Right lung (tissue), 10 donors: Measurements from ENCODE around the gene RTN4R. TPM values are rescaled to one million over a fixed set of nuclear protein-coding genes. Genes with fewer than 3 reads are reported as not detected.
"Not testable (repeated sequence)": the region's sequence is repeated elsewhere in the genome, so short reads cannot be mapped to it uniquely, and the experiment has no call there.

Source experiments
- DNase-seq, 2 donors: peaks; one replicate each; pipeline ENCODE4 v3.0.0-alpha.2; 2013
- long read RNA-seq, 8 donors: transcript quantifications; one replicate each; lab custom pipeline, GENCODE V29; 2026
- polyA plus RNA-seq, 5 donors: library from polyadenylated mRNA; unstranded; fragments of 120-200 nt; gene quantifications; one replicate each; pipeline versions ENCODE4 v1.2.1 to v1.2.3, GENCODE V29; 2013; ENCODE audit warnings: inconsistent platforms in 1 of 5, low replicate concordance in 1 of 5; ENCODE audit not compliant: insufficient read length in 5 of 5, insufficient read depth in 1 of 5

RTN4R gene
- polyA plus RNA-seq = 10 to 100 TPM in 1 of 5 donors, 1 to 10 TPM in 4; 4.2 to 11.9 (median 4.9) TPM
- long read RNA-seq, donor 1, transcript RTN4R-201 (2 exons, 2,157 nt) = major isoform, 6 of 6 reads
- long read RNA-seq, donor 1, partial matches to known transcripts = 0 of 6 reads
- long read RNA-seq, donor 1, other reads (novel, unspliced or antisense) = 0 of 6 reads
- long read RNA-seq, donor 2, partial matches to known transcripts = 224 of 277 reads
- long read RNA-seq, donor 2, other reads (novel, unspliced or antisense) = 51 of 277 reads
- long read RNA-seq, donor 3, partial matches to known transcripts = 0 of 4 reads
- long read RNA-seq, donor 3, other reads (novel, unspliced or antisense) = 0 of 4 reads
- long read RNA-seq, donor 4, transcript RTN4R-201 (2 exons, 2,157 nt) = major isoform, 6 of 7 reads
- long read RNA-seq, donor 4, partial matches to known transcripts = 0 of 7 reads
- long read RNA-seq, donor 4, other reads (novel, unspliced or antisense) = 0 of 7 reads
- long read RNA-seq, donor 5, partial matches to known transcripts = 0 of 3 reads
- long read RNA-seq, donor 5, other reads (novel, unspliced or antisense) = 0 of 3 reads
- long read RNA-seq, donor 6, transcript RTN4R-201 (2 exons, 2,157 nt) = major isoform, 6 of 7 reads
- long read RNA-seq, donor 6, partial matches to known transcripts = 0 of 7 reads
- long read RNA-seq, donor 6, other reads (novel, unspliced or antisense) = 0 of 7 reads
- long read RNA-seq, donor 7, partial matches to known transcripts = 0 of 3 reads
- long read RNA-seq, donor 7, other reads (novel, unspliced or antisense) = 0 of 3 reads
- long read RNA-seq, donor 8, partial matches to known transcripts = 0 of 4 reads
- long read RNA-seq, donor 8, other reads (novel, unspliced or antisense) = 0 of 4 reads

DNA sequence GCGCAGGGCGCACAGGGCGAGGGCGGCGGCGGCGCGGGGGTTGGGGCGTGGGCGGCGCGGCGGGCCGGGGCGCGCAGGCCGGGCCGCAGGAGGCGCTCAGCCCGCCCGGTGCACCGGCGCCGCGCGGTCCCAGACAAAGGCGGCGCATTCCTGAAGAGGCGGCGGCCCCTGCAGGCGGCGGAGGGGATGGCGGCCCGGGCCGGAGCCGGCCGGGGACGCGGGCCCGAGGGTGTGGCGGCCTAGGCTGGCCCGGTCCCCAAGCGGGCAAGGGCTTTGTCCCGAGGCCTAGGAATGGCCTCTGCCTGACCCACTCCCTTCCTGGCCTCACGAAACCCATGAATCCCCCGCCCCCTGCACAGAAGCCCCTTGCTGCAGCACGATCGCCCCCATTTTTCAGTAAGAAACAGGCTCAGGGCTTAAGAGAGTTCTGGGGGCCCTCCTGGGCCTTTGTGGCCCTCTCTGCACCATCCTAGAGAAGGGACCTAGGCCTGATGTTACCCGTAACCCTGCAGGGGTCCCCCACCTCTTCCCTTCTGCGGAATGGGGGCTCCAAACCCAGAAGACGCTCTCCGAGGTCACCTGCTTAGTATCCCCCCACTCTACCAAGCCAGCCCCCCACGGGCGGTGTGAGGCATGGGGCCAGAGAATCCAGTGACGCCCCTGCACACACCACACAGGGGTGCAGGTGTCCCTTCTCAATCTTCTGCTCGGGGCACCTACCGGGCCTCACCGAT, at the start of gene RTN4R:
Gene RTN4R (minus strand): TSS at position 40 of the 734 bp plus-strand sequence. CDS start 226 bp downstream, outside the sequence.
- peak in 1 of 2 donors; percentile 48 for DNase-seq

DNA sequence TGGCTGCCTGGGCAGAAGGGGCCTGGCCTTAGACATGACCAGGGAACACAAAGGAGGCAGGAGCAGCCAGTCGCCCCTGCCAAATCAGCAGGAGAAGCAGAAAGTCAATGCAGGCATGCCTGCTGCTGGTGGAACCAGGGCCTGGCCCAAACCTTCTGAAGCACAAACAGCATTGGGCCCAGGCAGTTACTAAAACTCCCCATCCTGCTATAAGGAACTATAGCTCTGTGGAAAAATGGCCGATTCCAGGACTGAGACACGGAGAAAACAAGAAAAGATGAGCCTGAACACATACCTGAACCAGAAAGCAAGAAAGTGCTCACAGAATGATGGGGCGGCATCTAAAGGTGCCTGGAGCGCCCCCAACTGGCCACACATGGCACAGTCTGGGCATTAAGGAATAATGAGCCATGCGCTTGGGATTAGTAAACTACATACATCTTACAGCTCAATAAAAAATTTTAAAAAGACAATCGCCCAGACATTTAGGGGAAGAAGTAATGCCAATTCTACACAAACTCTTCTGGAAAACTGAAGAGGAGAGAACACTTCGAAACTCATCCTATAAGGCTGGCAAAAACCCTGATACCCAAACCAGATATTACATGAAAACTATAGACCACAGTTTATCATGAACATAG, 49.4 kb upstream of the RTN4R start:
- not testable (repeated sequence) for DNase-seq

DNA sequence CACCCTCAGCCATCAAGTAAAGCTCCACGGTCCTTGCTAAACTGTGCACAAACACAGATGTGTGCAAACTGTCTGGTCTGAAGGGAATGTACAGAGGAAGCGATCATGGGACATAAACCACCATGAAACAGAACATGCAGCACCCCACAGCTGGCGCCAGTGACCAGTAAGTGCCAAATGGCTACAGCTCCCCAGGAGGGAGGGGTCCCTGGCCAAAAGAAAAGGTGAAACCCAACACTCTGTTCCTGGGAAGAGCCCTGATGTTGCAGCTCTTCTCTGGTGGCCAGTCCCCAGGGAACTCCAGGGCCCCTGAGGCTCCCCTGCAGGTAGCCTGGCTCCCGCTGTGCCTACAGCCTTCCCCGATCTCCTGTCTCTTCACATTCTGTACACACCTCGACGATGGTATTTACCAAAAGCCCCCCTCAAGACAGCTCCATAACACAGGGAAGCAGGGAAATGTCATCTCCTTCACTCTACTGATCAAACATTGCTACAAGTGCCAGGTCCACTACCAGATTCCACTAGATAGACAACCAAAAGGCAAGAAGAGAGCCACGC, 48.8 kb upstream of the RTN4R start:
- no peak for DNase-seq

DNA sequence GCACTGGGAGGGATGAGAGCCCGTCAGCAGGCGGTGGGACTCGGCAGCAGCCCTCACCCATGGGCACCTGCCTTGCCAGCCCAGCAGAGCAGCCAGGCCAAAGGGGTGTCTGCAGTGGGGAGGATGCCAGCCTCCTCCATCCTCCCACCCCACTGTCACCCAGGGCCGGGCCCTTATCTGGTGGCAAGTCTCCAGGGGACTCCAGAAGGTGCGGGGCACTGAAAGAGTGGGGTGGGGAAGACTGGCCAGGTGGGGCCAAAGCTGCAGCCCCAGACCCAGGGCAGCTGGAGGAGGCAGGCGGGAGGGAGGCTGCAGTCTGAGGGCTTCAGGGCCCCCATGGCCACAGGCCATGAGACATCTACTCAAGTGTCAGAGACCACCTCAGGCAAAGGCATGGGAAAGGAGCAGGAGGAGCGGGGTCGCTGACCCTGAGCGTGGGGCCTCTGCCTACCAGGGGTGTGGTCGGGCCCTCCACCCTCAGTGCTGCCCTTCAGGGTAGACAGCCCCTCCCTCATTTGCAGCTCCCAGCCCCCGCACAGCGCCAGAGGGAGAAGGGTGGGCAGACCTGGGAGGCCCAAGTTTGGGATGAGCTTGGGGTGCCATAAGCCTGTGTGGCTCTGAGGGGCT, 48.2 kb upstream of the RTN4R start:
- no peak for DNase-seq

DNA sequence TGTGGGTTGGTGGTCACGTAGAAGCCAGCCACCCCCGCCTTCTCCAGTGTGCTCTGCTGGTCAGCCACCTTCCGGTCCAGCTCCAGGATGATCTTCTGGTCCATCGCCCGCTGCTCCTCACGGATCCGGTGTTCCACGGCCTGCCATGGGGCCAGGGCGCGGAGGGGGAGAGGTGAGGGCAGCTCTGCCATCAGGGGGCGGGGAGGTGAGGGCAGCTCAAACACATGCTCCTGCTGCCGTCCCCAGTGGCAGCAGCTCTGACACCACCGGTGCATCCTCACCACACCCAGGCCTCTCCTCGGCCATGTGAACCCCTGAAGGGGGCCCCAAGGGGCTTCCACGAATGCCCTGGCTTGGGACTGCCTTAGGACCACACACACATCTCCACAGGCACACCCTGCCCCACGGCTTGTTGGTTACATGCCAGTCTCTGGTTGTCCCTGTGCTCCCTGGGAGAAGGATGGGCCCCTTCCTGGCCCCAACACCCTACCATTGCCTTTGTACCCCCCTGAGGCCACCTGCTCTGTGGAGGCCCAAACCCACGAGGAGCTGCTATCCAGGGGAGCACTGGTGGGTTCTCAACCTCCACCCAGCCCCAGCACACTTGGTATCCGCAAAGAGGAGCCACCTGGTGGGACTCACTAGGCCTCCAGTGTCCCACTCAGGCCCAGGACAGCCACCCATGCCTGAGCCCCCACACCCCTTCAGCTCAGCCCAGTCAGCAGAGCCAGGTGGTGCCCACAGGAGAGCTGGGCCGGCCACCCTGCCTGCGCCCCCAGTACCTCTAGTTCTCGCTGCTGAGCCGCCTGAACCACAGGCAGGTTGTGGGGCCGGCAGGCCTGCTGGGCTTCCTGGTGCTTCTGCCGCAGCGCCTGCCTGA, 47.5 kb upstream of the RTN4R start:
- DNase-seq = no peak

DNA sequence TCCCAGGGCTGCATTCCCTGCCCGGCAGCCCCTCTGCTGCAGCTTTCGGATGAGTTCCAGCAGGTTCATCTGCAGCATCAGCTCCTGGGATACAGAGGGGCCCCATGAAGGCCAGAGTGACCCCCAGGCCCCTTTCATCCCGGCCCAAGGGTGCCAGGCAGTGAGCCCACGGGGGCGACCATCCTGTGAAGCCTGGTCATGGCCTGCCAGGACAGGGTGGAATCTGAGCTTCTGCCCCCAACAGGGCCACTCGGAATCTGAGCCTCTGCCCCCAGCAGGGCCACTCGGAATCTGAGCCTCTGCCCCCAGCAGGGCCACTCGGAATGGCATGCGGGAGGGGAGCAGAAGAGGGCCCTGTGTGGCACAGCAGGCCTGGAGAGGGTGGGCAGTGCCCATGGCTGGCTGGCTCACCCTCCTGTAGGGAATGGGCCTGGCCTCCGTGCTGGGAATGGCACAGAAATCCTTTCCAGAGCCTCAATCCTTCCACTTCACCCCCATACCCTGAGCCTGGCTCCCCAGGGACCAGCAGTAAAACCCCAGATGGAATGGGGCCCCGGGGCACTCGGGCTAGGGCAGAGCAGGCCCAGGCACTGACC, 46.7 kb upstream of the RTN4R start:
- not testable (repeated sequence) for DNase-seq

DNA sequence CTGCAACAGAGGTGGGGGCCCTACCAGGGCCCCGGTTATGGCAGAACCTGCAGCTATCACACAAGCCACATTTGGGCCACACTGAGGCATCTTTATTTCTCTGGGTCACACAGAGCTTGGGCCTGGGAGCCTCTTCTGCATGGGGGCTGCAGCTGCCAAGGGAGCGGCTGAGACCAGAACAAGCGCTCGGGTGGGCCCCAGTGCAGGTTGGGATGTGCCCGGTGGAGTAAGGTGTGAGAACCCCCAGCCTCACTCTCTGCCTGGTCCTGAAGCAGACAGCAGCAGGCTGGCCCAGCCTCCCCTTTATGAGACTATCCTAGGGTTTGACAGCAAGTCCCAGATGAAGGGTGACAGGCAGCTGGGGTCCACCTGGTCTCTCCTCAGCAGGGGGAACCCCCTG, 46.1 kb upstream of the RTN4R start:
- not testable (repeated sequence) for DNase-seq

DNA sequence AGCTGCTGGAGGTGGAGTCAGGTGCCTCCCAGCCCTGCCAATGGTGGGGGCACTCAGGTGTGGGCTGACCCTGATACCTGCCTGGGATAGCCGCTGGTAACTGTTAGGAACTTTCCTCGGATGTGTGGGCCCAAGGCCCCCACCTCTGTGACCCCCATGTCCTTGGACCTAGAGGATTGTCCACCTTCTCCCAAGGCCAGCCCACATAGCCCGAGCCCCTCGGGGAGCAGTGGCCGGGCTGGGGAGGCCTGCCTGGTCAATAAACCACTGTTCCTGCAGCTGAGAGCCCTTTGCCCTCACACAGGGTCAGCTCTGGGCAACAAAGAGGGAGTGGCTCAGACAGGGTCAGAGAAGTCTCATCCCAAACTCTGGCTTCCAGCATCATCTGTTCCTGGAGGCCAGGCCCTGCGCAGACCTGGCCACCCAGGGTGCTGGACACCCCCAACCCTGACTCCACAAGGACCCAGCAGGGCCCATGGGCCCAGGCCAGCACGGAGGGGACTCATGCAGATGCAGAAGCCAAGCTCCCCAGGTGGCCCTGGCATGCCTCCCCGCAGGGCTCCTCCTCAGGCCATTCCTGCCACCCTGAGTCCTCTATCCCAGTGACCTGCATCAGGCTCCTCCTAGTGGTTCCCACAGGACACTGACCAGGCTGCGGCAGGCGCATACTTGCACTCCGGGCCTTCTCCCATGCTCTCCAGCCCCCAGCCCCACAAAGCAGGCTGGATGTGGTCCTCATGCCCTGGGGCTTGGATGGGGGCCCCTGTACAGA, 45.4 kb upstream of the RTN4R start:
- not testable (repeated sequence) for DNase-seq

DNA sequence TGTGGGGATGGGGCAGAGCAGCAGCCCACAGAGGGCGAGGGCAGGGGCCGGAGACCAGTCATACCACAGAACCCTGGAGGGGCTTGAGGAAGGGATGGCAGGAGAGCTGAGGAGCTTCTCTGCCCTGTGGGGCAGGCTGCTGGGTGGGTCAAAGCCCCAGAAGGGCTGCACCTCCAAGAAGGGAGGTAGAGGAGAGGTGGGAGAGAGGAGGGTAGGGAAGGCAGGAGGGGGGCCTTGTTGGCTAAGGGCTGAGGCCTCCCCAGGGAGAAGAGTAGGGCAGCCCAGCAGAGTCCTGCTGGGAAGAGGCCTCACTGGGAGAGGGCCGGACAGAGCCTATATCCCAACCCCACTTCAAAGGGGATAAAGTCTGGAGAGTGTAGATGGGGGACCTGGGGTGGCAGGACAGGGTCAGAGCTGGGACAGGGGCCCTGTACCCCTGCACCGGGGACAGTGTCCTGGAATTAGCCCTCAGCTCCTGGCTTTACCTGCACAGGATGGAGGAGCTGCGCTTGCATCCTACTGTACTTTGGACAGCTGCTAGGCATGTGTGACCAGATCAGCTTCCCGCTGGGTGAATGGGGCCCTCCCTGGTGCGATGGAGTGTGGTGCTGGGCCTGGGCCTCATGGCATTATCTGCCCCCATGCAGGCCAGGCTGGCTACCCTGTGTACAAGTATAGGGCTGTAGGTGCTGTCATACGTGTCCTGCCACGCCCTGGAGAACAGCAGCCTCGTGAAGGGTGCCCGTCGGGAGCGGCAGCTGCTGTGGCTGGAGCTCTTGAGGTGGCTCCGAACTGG, 44.5 kb upstream of the RTN4R start:
- no peak for DNase-seq

DNA sequence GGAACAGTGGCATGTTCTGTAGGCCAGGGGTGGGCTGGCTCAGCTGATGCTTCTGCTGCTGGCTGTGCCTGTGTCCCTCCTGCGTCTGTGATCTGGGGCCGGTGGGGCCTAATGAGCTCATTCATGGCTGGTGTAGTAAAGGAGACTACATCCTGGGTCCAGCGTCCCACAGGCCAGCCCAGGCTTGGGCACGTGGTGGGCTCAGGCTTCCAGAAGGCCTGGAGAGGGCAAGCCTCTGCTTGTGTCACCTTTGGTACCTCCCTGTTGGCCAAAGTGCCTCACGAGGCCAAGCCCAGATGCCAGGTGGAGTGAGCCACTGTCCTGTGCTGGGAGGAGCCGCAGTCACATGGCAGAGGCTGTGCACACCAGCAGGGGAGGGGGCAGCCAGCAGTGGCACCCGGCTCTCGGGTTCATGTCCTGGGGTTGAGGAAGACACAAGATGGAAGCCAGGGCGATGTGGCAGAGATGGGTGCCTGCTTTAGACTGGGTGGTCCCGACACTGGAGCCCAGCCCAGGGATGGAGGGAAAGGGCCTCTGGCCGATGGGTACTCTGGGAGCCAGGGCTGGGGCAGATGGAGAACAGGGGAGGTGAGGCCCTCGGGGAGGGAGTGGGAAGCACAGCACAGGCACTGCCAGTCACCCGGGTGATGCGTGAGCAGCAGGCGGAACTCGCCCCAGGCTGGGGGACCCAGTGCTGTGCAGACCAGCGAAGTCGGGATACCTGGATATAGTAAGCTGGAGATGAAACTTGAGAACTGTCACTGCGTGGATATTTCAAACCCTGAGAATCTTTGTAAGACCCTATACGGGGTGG, 43.3 kb upstream of the RTN4R start:
- not testable (repeated sequence) for DNase-seq

DNA sequence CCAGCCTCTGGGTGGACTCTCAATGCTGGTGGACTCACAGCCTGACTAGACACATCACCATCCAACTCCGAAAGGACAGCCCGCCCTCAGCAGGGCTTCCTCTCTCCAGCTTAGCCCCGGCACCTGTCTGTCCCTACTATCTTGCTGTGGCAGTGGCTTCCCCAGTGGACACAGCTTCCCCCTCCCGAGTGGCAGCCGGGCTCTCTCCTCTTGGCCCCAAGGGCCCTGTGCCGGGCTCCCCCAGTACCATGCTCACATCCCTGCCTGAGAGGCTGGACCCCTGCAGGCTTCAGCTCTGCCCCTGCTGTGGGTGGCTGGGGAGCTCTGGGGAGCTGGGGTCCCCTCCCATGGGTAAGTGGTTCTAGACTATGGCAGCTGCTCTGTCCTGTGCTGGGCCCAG, 42.7 kb upstream of the RTN4R start:
- not testable (repeated sequence) for DNase-seq

DNA sequence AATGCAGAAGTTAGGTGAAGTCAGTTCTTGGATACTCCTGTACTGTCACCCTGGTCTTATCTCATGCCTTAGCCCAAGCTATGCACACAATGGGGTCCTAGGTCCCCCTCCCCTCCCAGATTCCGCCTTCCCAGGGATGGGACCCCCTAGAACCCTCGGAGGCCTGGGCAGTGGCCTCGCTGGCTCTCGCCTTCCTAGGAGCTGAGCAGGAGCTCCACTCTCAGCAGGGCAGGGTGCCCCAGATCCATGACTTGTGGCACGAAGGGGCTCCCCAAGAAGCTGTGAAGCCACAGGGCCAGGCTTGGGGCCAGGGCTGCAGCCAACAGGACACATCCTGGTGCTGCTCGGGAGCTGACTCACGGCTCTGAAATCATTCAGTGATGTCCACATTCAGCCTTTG, 42.1 kb upstream of the RTN4R start:
- DNase-seq = not testable (repeated sequence)

DNA sequence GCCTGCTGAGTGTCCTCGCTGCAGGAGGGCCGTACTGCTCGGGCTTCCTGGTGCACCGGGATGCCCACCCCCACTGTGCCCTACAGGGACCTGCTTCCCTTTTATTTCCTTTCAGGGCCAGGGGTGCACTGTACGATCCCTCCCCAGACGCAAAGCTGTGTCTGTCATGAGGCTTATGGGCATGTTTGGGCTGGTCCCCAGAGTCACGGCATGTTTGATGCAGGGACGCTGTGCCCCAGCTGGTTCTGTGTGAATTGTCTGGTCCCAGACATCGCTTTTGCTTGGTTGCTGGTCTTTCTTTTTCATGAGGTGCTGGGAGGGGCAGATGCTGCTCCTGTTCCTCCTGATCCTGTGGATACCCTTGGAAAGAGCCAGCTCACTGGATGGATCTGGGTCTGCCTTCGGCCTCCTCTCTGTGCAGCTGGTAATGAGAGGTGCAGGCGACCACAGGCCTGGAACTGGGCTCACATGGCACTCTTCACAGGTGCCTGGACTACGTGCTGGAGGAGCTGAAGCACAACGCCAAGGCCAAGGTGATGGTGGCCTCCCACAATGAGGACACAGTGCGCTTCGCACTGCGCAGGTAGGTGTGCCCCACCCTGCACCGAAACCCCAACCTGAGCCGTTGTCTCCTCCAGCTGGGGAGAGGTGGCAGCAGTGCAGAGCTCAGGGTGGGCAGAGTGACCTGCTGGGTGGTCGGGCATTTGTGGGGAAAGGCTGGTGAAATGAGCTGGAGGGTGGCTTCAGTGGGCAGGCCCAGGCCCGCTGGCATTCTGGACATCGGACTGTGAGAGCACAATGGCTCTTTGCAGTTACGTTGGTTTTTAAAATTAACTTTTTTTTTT, 40.9 kb upstream of the RTN4R start:
- not testable (repeated sequence) for DNase-seq

DNA sequence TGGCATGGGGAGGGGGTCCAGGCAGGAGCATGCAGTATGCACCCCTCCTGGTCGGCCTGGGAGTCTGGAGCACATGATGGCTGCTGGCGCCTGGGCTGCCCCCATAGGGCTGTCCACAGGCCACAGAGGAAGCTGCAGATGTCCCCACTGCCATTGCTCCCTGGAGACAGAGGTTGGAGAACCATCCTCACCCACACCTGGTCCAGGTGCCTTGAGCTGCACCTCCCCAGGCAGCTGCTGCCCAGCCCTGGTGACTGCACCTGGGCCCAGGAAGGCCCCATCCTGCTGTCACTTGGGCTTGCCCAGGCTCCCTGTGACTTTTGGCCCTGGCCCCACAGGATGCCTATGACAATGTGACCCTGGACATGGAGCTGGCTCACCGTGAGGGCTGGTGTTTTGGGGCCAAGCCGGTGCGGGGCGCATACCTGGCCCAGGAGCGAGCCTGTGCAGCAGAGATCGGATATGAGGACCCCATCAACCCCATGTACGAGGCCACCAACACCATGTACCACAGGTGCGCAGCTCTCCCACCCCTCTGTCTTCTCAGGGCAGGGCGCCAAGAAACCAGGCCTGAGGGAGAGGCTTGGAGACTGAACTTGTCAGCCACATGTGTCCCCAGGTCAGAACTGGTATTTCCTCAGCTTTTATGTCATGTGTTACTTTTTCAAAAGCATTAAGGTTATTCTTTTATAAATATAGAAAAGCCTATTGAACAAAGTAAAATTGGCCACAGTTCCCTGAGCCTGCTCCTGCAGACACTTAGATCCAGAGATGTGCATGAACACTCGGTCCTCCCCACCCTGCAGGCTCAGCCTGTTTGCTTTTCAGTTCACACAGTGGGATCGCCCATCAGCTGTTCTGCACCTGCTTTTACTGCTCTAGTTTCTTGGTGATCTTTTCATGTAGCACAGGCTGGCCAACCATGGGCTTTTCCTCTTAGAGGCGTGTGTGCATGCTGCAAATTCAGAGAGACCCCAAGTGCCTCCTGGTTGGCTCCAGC, 39.6 kb upstream of the RTN4R start:
- DNase-seq = not testable (repeated sequence)
